GM11168 (cell line): ENCODE measurements around the gene KIF16B.

Experiments
- in situ Hi-C: fragments of 300-500 bp; cut with MboI; formaldehyde crosslinking; loops from one replicate; pipeline ENCODE4 v1.12.0; 2022; ENCODE audit warnings: low sequenced_read_pairs; ENCODE audit not compliant: unreplicated experiment

KIF16B gene

DNA sequence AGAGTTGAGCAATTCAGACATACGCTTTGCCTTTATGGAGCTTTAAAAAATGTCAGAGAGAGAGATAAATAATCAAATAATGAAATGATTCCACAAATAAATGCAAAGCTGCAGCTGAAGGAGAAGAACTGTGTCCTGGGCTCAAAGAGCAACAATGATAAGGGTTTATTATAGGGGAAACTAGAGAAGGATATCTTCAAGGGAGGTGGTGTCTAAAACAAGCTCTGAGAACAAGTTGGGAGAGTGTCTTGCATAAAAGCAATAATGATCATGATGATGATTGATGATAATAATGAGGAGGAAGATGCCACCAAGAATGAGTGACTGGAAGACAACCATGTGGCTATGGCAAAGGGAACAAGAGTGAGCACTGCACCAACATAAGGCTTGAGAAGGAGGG, 164.3 kb downstream of the KIF16B start:
- in situ Hi-C loops = no loop called here

DNA sequence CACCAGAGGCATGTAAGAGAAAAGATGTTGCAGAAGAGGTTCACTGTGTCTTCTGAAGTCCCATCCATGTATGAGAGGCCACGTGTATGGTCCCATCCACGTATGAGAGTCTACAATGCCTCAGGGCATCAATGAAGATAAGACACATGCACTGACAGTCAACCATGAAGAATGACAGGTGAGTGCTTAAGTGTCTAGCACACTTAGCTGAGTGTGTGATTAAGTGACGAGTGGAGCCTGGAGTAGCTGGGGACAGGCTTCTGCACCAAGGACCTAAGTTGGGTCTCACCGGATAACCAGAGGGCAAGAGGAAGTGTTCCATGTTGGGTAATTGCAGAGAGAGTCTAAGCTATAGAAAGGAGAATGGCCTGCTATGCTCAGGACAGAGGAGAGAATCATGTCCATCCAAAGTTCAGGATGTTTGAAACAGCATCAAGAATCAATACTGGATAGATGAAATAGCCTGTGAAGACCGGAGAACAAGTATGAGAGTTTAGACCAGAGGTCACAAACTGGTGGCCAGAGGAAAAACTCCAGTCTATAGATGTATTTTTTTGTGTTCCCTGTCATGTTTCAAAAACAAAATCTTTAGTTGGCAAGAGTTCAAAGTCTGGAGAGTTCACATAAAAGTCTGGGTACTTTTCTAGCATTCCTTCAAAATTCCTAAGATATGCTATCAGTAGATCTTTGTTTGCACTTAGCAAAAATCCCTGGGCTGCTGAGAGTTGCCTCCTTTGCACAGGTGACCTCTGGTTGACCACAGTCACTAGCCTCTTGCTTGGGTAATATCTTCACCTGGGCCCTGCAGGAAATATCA, 165.8 kb downstream of the KIF16B start:
- in situ Hi-C loops = no loop called here

DNA sequence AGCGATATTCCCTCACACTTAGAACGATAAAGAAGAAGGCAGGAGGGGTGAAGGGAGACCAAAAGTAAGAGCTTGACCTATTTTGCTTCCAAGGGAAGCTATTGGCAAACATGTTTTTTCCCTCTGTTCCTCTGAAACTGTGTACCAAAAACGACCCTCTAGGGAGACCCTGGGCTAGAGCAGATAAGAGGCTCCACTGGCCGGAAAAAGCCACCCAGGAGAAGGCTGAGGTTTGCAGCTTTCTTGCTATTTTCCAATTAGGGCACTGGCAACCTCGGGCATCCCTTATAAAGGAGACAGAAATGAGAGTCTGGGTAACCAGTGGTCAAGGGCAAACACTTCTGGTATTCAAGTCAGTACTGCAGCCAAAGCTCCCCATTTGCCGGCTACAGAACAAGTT, 168.0 kb downstream of the KIF16B start:
- in situ Hi-C loops = no loop called here

DNA sequence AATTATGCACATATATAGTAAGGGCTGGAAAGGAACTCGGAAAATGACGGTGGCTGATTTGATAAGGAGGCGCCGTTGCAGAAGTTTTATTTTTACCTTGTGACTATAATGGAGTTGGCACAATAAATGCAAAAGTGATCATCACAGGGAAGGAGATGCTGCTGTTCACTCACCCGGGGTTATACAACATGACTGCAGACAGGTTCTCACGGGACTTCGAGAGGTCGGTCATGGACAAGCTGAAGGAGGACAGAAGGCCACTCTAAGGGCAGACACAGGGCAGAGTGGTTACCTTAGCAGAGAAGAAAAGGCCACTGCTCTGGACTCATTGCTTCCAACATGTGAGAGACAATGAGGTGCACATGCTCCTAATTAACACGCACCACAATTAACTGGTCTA, 168.6 kb downstream of the KIF16B start:
- in situ Hi-C loops = no loop called here

DNA sequence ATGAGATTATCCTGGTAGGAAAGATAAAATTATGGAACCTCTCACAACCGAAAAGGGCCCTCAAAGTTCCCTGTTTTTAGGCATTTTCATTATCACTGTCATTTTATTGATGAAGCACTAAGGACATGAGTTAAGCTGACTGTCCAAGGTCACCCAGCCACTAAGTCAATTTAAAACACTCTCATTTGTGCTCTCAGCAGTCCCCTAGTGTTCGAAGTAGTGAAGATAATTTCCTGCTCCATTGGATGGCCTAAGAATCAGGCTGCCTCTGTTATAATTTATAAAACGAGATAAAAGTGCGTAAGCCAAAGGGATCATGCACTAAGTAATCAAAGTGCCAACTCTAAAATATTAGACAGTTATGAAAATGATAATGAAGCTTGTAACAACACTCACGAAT, 169.1 kb downstream of the KIF16B start:
- in situ Hi-C loops = no loop called here

DNA sequence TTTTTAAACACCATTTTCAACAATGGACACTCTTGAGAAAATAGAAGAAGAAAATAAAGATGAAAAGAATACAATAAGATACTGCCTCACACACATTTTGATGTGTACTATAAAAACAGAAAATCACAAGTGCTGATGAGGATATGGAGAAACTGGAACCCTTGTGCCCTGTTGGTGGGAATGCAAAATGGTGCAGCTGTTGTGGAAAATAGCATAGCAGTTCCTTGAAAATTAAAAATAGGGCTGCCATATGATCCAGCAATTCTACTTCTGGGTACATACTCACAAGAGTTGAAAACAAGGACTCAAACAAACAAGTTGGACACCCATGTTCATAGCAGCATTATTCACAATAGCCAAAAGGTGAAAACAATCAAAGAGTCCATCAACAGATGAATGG, 173.0 kb downstream of the KIF16B start:
- in situ Hi-C loops = no loop called here

DNA sequence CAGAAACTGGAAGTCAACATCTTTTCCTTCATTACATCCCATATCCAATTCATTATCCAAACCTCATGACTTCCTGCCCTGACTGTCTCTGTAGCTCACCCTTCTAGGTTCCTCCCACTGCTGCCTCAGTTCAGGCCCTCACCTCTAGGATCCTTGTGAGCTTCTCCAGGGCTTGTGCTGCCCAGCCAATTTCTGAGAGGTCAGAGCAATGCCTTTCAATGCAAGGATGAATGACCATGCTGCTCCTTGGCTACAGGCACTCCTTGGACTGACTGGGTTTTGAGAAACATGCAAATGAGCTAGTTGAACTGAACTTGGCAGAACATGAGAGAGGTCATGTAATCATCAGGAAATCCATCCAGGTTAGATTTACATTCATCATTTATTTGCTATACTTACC, 173.4 kb downstream of the KIF16B start:
- in situ Hi-C loops = no loop called here

DNA sequence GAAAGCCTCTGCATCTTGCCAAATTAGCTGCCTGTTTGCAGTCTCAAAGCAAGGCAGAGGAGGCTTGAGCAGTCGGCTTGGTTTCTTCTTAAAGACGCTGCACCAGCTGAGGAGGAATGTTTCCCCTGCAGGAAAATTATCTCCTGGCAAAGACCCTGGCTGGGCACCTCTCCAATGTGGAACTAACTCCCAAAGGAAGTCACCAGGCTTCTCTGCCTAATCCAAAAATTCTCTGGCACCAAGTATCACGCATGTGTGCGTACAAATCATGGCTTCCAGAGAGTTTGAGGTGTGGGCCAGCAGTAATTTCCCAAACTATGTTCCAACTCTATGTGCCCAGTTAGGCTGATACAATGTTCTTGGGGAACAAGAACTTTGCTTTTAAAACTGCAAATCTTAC, 176.2 kb downstream of the KIF16B start:
- in situ Hi-C loops = no loop called here

DNA sequence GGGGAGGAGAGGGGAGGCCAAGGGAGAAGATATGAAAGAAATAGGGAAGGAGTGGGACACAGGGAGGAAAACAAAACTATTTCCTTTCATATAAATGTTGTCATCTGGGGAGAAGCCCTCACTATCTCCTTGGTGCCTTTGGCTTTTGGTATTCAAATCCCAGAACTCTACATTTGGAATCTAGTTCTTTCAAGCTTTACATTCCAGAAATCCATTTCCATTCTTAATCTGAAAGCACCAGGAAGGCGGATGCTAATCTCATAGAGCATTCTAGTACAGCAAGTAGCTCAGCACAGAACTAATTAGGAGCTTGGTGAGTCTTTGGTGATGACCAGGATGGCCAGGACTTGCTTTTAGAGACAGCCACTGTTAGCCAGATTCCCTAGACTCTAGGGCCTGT, 177.9 kb downstream of the KIF16B start:
- in situ Hi-C loops = no loop called here

DNA sequence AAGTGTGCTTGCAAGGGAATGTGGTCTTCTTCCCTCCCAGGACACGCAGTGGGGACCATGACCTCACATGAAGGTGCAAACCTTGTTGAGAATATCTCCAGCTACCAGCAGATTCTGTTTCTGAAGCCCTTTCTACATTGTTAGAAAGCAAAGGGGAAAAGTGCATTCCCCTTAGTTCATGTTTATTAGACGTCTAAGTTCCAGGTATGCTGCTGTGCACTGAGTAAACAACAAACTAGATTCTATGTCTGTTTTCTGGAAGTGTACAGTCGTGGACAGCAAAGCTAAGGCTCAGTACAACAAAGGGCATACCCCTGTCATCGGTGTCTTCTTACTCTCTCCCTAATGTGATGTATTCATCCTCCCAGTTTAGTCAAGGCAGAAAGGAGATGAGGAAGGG, 178.5 kb downstream of the KIF16B start:
- in situ Hi-C loops = no loop called here

DNA sequence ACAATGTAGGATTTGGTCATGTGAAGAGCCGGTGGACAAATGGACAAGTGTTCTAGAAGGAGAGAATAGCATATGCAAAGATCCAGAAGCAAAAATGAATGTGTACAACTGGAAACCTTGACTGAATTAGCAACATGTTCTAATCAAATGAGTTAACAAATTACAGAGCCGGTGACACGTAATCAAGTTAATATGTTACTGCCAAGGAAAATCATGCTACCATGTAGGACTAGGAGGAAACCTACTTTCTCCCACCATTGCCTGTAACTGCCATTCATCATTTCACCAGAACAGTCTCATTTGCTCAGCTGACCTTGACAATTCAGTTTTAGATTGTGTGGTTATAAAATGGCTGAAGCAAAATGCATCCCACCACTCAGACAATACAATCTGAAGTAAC, 179.4 kb downstream of the KIF16B start:
- in situ Hi-C loops = no loop called here

DNA sequence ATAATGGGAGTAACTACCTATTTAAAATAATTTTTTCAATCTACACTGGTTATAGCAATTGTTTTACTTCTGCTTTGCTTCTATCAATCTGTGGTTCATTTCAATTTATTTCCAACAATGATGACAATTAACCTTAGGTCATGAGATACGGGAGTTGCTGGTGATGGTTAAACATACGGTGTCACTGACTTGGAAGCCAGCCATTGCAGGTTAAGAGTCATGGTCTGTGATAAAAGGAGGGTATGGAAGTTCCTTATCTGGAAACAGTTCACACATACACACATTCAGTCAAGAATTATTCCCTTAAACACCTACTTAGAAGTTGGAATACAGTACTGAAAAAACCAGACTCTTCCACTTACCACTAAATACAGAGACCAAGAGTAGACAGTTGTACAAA, 180.0 kb downstream of the KIF16B start:
- in situ Hi-C loops = no loop called here

DNA sequence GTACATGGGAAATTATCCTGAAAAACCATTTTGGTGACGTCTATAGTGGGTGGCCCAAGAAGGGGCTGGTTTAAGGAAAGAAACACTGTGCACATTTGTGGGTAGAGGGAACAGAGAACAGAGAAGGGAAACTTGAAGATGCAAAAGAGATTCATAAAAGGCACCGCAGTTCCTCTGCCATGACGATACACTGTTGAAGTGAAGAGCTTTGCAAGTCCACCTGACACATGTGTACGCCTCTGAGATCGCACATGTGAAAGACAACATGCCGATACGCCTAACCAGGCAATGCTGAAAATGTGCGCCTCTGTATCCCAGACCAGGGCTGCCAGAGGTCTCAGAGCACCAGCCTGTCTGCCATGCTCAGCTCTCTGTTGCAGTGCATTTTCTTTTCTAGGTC, 180.9 kb downstream of the KIF16B start:
- in situ Hi-C loops = no loop called here

DNA sequence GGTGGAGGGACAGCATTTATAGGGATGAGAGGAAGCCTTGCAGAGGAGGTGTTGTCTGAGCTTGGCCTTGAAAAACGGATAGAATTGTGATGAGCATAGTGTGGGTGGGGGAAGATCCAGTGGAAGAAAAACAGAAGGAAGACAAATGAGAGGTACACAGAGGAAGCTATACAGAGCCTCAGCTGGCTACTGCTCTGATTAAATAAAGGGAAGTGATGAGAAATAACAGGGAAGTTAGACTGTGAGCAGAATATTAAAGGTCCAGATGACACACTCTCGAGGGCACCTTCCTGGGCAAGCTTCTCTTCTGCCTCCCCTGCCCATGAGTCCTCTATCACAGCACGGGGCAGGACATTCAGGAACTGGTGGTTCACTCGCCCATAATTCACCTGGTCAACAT, 182.3 kb downstream of the KIF16B start:
- in situ Hi-C loops = no loop called here

DNA sequence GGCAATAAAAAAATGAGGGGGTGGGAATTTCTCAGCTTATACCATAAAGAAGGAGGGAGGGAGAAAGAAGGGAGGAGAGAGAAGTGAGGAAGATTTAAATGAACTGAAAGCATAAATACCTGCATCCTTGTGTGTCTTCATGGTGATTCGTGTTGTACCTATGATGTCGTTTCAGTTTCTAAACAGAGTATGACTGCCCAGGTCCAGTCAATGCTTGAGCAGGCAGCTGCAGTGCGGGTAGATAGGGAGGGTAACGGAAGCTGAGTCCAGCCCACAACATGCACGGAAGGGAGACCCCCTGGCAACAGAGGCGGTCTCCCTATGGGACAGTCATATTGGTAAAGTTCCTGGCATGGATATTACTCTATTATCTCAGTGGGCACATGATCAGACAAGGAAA, 184.5 kb downstream of the KIF16B start:
- in situ Hi-C loops = no loop called here

DNA sequence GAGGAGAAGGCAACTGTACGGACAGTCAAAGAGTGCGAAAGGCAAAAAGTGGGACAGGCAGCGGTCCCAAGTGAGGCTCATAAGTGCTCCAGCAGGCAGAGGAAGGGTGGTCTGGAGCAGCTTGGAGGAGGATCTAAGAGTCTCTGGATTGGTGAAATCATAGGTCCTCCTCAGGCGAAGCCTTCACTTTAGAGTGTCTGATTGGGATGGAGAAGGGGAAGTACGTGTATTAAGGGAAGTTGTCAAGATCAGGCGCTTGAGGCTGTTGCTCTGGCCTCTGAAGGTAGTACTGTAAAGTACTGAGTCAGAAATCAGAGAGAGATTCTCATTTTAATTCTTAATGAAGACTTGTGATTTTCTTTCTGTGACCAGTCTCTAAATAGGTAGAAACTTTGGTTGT, 185.6 kb downstream of the KIF16B start:
- in situ Hi-C loops = no loop called here

DNA sequence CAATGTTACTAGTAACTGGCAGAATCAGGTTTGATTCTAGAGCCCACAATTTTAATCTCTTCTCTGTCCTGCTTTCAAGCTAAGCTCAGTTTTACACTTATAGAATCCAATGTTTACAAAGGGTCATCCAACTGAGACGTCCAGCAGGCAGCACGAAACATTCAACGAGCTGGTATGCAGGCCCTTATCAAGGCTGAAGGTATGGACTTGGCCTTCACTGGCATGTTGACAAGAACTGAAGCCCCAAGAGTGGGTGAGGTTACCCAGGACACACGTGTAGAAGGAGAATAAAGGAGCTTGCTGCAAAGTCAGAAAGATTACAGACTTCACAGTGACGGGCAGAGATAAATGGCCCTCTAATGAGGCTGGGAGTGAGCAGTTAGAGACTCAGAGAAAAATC, 187.4 kb downstream of the KIF16B start:
- in situ Hi-C loops = no loop called here

DNA sequence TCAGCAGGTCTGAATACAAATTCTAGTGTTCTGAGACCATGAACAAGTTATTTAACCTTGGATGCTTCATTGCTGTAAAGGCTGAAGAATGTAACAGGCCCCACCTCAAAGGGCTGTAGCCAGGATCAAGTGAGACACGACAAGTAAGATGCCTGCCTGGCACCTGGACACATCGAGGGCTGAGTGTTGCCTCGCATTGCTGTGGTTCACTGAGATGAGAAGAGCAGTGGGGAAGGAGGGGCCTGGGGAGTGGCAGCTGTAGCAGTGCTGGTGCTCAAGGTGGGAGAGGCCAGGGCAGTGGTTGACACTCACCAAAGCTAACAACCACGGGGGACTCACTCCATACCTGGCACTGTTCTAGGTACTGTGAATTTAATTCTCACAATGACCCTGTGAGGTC, 187.8 kb downstream of the KIF16B start:
- in situ Hi-C loops = no loop called here

DNA sequence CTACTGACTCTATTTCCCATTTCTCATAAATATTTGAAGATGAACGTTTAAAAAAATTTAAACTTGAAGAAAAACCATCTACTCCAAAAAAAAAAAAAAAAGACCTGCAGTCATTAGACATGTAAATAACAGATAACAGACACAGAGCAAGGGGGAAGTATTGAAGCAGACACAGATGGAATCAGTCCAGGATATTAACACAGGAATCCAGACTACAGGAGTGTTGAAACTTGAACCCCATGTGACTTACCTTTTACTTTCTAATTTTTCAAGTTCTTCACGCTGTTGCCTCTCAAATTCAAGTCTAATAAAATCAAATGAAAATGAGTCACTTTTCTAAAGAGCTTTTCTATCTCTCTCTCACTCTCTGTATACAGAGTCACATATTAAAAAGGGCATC, 191.8 kb downstream of the KIF16B start:
- in situ Hi-C loops = no loop called here

DNA sequence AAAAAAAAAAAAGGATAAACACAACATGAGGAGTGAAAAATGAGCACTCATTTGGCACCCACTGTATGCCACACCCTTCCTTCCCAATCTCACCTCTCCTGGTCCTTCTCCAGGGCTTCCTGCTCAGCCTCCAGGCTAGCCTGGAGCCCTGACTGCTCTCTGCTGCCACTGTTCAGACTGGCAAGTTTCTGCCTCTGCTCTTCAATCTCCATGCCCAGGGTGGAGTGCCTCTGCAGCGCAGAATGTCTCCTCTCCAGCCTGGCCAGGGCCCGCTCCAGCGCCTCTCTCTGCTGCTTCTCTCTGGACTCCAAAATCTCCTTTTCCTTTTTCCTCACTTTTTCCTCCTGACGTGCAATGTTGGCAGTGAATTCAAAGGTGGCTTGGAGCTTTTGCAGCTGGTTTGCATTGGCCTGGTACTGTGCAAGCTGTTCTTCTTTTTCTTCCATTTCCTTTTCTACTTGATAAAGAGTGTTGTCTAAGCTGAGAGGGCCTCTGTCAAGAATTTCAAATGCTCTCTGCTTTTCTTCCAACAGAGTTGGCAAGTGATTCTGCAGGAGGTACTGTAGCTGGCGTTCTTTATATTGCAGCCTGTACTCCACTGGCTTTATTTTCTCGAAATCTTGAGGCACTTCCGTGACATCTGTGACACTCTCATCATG, 194.4 kb downstream of the KIF16B start:
- in situ Hi-C loops = no loop called here

DNA sequence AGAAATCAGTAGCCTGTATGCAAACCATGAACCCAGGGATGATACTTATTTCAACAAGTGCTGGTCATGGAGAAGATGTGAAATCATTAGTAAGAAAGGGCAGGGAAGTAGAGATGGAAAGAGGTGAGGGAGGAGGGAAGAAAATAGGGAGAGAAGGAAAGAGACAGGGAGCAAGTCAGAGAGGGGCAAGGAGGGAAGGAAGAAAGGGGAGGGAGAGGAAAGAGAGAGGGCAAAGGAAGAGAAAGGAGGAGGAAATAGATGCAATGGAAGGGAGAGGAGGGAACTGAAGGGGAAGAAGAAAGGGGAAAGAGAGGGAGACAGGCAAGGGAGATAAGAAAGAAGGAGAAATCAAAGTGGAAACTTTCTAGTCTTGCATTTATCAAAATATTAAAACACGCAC, 195.1 kb downstream of the KIF16B start:
- in situ Hi-C loops = no loop called here

DNA sequence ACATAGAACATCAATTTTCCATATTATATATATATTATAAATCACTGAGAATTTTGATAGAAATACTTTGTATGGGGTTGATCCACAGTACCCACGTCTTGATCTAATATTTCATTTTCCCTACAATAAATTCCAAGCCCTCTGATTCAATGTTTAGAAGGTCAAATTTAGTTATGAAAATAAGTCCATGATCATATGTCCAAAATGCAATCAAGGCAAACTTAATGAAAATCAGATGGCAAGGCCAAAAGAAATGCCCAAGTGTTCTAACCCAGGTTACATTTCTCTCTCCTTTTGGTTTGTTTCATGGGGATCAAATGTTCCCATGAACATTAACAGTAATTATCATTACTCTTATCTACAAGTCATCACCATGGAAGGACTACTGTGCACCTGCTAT, 203.8 kb downstream of the KIF16B start:
- in situ Hi-C loops = no loop called here
